22Rv1 (cell line): ENCODE measurements around the gene KCNJ5.

ENCODE experiments used
- ZFX ChIP-seq: fragments of 450-650 bp; IDR thresholded peaks from 2 replicates; pipeline ENCODE4 v1.6.1; 2017; ENCODE audit warnings: antibody characterized with exemption, borderline replicate concordance
- TF ChIP-seq, protein P1 (sequence below): fragments of 450-650 bp; IDR thresholded peaks from 2 replicates; pipeline ENCODE4 v1.5.1; 2017; ENCODE audit warnings: mild to moderate bottlenecking

DNA sequence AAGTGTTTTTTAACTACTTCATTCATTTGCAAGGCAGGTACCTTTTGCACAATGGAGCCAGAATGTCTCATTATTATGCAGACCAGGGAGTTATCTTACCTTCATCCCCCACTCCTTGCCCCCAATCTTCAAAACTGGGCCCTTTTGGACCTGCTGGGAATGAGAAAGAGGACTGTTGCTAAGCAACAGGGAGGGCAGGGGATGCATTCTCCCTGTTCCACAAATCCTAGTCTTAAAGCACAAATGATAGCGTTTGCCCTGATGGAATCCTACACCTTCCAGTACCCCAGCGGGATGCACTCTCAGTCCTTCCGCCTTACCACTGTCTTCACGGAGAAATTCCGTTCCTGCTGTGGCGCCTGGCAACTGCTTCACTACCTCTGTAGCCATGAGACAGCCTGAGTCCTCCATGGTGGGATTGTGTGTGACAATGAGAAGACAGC lies 20.0 kb upstream of the KCNJ5 start:
- TF ChIP-seq, protein P1, sequence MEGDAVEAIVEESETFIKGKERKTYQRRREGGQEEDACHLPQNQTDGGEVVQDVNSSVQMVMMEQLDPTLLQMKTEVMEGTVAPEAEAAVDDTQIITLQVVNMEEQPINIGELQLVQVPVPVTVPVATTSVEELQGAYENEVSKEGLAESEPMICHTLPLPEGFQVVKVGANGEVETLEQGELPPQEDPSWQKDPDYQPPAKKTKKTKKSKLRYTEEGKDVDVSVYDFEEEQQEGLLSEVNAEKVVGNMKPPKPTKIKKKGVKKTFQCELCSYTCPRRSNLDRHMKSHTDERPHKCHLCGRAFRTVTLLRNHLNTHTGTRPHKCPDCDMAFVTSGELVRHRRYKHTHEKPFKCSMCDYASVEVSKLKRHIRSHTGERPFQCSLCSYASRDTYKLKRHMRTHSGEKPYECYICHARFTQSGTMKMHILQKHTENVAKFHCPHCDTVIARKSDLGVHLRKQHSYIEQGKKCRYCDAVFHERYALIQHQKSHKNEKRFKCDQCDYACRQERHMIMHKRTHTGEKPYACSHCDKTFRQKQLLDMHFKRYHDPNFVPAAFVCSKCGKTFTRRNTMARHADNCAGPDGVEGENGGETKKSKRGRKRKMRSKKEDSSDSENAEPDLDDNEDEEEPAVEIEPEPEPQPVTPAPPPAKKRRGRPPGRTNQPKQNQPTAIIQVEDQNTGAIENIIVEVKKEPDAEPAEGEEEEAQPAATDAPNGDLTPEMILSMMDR = no peak
- no peak for TF ChIP-seq ZFX
